GF-D8 (cell line): ENCODE measurements around the gene ACTN4.

Experiments
- DNase-seq: peaks from one replicate; lab custom pipeline; 2025; lab: John Stamatoyannopoulos, UW

Gene ACTN4

DNA sequence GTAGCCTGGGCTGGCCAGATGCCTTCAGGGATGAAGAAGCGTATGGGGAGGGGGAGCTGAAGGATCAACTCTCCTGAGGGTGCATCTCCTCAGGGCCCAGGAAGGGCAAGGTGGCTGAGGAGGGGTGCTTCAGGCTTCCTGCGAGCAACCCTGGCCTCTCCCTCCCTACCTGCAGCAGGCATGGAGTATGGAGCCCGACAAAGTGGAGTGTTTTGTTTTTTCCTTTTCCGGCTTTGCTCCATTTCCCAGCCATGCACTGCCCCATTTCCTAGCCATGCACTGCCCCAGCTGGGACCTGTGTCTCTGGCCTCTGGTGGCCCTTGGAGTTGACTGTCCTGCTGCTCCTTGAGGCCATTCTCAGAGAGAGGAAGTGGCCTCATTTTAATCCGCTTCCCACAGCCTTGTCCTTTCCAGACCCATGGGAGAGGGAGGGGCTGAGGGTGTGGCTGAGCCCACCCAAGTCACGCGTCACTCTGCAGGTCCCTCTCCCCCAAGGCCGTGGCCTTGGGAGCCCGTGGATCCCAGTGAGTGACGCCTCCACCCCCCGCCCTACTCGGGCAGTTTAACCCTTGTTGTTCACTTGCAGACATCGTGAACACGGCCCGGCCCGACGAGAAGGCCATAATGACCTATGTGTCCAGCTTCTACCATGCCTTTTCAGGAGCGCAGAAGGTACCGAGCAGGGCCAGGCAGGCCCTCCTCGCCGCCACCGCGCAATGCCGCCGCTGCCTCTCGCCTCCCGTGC lies 62.4 kb downstream of the ACTN4 start:
- no peak for DNase-seq

DNA sequence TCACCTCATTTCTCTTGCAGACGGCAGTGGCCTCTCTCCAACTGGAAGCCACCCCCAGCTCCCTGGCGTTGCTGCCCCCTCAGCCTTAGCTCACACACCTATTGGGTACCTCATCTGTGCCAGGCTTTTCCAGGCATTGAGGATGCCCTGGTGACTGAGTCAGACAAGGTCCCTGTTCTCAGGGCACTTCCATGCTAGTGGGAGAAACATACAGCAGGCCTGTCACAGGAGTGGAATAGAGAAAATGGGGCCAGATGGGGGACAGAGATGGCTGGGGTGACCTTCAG lies 62.9 kb downstream of the ACTN4 start:
- DNase-seq = no peak

DNA sequence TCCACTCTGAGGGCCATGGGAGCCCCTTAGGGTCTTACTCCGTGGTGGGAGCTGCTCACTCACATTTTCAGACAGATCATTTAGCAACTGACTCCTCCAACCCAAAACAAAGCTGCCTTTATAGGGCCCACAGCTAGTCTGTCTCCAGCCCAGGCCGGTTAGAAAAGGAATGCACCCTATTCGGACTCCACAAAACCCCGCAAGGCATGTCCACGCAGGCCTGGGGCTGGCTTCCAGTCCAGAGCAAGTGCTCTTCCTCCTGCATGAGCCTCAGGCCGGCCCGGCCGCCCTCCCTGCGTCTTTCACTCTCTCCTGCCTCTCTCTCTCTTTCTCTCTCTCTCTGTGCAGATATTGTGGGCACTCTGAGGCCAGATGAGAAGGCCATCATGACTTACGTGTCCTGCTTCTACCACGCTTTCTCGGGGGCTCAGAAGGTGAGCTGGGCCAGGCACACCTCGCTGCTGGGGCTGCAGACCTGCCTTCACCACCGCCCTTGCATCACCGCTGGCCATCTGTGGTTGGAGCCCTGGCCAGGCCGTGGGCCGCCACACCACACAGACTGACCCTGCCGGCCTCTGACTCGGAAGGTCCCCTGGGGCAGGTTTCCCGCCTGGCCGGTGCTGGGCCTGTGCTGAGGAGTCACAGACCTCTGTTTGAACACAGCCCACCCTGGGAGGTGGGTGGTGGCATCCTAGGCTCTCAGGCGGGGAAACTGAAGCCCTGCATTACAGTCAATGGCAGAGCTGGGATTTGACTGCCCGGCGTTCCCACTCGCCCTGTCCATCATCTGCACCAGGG lies 63.7 kb downstream of the ACTN4 start:
- DNase-seq = no peak

DNA sequence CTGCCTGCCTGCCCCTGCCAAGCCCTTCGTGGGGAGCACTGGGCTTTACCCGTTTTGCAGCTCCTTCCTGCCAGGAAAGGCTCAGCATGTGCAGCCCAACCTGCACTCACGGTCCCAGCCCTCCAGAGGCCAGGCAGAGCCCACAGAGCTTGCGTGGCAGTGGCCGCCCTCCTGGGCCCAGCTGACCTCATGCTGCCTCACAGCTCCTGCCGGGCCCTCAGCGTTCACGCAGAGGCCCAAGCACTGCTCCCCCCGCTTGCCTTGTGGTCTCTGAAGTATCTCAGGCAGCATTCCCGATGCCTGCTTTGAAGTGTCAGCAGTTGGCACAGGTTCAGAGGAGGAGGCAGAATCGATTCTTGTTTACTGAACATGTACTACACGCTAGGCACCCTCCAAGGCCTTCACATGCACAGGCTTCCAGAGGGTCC lies 64.3 kb downstream of the ACTN4 start:
- DNase-seq = no peak

DNA sequence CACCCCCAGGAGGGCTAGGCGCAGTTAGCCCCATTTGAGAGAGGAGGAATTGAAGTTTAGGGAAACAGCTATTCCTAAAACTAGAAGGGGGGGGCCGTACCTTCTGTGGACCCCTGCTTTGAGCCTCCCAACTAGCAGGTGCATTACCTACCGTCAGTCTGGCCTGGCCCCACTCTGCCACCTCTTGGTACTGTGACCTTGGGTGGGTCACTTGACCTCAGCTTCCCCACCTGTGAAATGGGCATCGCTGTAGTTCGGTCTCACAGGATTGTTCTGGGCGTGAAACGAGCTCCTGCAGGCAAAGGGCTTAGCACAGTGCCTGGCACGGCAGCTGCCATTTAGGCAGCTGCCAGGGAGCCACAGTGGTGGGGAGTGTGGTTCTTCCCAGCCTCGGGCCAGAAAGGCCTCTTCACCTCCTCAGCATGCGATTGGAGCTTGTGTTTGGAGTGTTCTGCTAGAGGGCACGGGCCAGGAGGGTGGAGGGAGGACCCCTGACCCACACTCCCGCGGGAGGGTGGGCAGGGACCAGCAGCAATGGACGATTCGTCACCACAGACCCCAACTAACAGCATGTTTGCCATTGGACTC lies 64.8 kb downstream of the ACTN4 start:
- DNase-seq = no peak

DNA sequence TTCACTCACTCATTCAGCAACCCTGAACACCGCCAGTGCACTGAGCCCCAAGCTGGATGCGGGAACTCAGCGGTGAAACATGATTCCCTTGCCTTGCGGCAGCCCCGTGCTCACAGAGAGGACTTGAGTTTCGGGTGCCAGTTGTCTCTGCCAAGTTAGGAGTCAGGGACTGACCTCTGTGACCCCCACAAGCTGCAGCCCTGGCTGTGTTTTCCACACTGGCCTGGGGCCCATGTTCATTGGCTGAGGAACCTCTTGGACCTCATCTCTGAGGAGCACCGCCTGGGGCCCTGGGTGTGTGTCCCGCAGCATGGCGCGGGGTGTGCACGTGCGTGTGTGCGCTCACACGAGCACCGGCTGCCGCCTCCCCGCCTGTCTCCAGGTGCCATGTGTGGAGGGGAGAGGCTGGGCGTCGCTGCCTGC lies 65.8 kb downstream of the ACTN4 start:
- DNase-seq = no peak

DNA sequence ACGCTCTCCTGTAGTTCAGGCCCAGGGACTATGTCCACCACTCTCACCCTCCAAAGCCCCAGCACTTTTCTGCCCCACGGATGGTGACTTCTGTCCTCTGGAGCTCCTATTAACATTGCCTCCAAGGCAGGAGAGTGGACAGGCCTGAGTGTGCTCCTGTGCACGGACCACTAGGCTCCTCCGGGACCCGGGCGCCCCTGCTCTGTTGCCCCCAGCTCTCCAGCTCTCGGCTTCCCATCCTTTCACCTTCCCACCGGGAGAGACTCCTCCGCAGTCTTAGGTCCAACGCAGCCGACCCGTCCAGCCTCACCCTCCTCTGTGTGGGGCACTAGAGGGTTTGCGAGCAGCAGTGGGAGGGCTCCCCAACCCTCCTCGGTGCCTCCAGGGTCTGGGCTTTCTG lies 66.4 kb downstream of the ACTN4 start:
- DNase-seq = no peak

DNA sequence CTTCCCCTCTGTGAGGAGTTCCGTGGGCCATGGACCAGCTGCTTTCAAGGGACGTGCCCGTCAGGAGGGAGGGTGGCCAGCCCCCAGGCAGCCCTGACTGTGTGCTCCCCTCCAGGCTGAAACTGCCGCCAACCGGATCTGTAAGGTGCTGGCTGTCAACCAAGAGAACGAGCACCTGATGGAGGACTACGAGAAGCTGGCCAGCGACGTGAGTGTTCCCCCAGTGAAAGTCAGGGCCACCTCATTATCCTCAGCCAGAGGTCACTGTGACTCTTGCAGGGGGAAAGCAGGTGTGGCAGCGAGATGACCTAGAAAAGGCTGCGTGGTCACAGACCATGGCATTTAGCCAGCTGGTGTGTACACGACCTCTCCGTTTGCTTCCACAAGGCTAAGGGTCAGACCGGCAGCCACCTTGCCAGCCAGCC lies 66.9 kb downstream of the ACTN4 start:
- no peak for DNase-seq

DNA sequence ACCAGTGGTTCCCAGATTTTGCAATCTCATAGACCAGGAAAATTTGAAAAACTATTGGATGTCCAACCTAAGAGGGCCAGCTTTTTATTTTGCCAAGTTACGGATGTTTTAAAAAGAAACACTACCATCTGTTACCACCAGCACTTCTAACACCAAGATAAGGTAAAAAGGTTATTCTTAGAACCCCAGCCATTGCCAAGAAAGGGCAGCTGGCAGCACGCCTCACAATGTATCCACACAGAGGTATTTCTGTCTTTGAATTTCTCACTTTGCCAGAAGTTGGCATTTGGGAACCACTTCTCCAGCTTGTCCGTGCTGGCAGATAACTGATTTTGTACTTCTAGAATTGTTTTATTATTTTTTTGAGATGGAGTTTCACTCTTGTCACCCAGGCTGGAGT lies 68.1 kb downstream of the ACTN4 start:
- no peak for DNase-seq

DNA sequence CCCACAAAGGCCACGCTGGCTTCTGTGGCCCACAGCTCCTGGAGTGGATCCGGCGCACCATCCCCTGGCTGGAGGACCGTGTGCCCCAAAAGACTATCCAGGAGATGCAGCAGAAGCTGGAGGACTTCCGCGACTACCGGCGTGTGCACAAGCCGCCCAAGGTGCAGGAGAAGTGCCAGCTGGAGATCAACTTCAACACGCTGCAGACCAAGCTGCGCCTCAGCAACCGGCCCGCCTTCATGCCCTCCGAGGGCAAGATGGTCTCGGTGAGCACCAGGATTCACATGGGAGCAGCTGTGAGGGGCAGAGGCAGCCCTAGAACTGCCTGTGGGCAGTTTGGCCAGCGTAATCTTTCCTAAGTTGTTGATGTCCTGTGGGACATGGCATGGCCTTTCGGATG lies 69.6 kb downstream of the ACTN4 start:
- no peak for DNase-seq

DNA sequence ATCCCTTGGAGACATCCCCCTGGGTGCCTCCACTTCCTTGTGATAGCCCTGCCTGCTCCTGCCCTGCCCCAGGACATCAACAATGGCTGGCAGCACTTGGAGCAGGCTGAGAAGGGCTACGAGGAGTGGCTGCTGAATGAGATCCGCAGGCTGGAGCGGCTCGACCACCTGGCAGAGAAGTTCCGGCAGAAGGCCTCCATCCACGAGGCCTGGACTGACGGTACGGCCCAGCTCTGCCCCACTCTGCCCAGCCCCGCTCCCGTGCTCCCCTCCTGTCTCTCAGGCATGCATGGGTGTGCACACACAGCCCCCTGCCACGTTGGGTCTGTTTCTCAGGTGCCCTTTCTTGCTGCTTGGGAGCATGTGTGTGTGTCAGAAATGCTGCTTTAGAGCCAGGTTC lies 70.4 kb downstream of the ACTN4 start:
- DNase-seq = no peak

DNA sequence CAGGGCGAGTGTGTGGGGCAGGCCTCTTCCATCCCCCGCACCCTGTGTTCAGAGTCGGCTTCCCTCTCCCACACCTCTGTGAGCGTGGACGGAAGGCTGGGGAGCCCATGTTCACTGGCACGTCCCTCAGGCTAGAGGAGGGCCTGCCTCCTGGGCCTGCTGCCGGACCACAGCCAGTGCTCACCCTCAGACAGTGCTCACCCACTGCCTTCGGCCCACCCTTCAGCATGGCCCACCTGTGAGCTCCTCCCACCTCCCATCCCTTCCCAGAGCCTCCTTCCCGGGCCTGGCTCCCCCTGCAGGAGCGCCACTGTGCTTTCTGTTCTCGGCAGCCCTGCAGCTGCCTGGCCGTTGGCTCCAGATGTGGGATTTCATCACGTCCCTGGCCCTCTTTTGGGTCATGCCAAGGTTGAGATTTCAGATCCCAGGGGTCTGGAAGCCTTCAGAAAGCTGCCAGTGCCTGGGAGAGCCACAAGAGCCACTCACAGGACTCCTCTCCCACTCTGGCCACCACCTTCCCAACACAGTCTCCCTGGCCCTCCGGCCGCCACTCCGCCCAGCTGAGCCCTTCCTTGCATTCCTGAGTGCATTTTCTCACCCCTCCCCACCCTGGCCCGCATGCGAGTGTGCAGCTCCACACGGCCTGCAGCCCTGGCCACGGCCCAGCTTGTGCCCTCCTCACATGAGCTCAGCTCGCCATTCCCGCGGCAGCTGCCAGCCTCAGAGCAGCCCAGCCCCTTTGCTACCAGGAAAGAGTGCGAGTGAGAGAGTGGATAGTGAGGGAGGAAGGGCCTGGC lies 71.5 kb downstream of the ACTN4 start:
- DNase-seq = no peak

DNA sequence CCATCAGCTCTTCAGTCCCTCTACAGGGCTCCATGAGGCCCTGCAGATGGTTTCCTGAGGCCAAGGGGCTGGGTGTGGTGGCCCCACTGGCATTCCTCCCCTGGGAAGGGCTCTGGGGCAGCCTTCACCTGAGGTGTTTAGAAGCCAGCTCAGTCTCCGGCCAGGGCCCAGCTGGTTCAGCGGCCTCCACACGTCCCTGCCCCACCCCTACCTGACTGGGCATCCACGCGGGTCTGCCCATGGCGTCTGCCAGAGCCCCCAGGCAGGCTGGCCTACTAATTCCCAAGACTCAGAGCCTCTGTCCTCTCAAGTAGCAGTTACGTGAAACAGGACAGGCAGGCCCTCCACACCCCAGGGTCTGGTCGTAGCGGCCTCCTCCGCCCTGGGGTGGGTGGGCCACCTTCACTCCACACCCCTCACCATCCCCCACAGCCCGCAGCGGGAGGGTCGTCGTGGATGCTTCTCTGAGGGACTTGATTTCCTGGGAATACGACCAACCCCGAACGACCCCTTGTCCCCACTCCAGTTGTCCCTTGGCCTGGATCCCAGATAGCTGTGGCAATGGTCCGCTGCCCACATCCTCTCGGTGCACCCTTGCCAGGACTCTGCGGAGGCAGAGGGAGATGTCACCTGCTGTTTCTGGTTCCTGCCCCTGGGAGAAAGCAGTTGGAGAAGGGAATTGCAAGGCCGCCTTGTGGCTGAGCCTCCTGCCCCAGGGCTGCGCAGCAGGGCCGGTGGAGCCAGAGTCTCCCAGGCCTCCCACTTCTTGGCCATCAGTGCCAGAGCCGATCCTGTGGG lies 72.5 kb downstream of the ACTN4 start:
- no peak for DNase-seq

DNA sequence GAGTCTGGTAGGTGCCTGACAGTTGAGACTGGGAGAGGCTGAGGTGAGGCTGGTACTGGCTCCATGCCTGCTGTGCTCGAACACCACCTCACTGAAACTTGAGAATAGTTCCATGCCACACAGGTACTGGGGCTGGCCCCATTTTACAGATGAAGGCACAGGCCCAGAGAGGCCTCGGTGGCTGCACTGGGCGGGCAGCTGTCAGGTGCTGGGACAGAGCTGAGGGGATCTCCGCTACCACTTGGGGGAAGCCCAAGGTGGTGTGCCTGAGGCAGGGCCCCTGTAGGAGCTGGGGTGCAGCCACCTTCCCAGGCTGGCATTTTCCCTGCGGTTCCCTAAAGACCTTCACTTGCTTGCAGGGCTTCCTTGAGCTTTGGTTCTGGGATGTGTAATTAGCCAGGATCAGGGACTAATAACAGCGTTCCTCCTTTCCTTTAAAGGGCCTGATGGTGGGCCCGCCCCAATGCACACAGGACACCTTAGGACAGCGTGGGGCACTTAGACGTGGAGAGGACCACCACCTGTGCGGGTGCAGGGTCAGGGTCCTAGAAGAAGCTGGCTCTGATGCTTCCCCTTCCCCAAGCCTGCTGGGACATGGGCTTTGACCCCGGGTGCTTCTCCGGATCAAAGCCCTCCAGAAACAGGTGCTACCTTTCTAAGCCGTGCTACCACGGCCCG lies 73.2 kb downstream of the ACTN4 start:
- no peak for DNase-seq

DNA sequence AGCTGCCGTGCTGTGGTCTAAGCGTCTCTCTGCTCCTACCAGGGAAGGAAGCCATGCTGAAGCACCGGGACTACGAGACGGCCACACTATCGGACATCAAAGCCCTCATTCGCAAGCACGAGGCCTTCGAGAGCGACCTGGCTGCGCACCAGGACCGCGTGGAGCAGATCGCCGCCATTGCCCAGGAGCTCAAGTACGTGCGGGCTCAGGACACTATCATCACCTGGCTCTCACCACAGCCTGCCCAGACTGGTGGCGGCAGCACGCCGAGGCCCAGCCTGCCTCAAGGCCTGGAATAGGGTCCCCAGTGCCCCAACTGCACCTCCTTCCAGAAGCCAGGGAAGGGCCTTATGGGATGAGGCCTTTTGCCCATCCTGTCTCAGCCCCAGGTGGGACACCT lies 74.0 kb downstream of the ACTN4 start:
- DNase-seq = no peak

DNA sequence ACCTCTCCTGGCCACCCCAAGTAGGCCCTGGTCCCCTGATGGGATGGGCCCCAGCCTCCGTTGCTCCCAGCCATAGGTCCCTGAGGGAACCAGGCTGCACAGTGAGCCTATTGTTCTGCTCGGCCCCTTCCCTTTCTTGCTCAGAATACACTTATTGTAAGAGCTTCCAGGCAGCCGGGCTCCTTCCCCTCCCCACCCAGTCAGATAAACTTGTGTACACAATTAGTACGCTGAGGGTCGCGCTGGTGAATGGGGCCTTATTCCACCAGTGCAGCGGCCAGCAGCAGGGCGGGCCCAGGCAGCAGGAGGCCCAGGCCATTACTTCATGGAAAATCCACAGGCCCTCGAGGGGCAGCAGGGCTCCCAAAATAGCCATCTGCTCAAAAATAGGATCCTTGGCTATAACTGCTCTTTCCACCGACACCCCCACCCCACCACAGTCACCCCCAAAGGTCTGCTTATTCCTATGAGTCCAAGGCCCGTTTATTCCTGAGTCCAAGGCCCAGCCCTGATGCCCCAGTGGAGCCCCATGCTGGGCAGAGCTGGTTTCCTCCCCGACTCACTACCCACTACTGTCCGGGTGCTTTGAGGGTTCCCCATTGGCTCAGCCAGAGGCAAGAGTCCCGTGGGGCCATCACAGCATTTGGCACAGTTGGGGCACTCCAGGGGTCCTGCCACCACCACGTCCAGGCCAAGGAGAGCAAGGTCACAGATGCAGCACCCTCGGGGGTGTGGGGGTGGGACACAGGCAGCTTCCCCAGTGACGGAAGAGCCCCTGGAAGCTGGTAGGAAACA lies 74.7 kb downstream of the ACTN4 start:
- no peak for DNase-seq

DNA sequence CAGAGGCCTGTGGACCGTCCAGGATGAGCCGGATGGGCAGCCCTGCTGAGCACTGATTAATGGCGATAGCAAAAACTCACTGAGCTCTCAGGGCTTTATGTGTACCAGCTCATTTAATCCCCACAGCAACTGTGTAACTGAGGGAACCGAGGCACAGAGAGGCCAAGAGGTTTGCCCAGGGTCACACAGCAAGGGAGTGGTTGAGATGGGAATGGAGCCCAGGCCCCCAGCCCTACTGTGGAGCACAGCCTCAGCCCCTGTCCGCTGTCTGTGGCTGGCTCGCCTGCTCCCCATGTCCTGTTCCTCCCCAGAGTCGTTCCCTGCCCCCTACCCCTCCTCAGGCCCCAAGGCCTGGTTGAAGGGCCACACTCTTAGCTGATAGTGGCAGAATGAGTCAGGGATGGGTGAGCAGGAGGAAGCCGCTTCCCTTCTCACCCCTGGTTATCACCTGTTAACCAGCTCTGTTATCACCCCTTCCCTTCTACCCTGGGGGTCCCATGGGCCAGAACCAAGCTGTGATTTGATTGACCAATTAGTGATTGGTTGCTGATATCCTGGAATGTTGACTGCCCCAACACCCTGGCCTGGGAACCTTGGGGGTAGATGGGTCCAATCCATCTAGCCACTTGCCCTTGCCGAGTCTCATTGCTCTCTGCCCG lies 75.6 kb downstream of the ACTN4 start:
- no peak for DNase-seq

DNA sequence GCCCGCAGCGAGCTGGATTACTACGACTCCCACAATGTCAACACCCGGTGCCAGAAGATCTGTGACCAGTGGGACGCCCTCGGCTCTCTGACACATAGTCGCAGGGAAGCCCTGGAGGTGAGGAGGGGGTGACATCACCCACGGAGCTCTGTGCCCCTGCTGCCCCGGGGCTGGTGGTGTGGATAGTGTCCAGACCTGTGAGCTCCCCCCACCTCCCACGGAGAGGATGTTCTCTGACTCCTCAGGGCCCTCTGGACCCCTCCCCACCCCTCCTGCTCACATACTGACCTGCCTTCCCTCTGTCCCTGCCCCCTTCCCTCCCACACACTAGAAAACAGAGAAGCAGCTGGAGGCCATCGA lies 76.1 kb downstream of the ACTN4 start:
- DNase-seq = no peak

DNA sequence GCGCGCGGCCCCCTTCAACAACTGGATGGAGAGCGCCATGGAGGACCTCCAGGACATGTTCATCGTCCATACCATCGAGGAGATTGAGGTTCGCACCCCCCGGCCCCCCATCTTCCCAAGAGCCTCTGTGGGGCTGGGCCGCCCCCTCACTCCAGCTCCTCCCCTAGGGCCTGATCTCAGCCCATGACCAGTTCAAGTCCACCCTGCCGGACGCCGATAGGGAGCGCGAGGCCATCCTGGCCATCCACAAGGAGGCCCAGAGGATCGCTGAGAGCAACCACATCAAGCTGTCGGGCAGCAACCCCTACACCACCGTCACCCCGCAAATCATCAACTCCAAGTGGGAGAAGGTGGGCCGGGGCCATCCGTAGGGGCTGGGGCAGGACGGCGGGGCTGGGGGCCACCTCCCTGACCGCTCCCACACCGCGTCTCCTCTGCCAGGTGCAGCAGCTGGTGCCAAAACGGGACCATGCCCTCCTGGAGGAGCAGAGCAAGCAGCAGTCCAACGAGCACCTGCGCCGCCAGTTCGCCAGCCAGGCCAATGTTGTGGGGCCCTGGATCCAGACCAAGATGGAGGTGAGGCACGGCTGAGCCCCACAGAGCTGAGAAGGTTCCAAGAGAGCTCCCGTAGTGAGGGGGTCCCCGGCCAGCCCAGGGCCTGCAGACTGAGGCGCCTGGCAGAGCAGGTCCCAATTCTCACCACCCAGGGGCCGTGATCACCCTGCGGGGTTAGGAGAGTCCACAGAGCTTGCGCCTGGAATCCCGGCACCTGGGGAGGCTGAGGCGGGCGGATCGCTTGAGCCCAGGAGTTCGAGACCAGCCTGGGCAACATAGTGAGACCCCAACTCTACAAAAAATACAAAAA lies 76.8 kb downstream of the ACTN4 start:
- no peak for DNase-seq
